Measurements from ENCODE around the gene BAIAP3.

GRCh38 chr16:1330260-1330914 is 3.1 kb upstream of the BAIAP3 start:
- TF ChIP-seq POLR2A (IDR thresholded peaks at IDR 0.05) (no peak), CTCF (IDR thresholded peaks at IDR 0.05) (peak in 4 of 6 experiments; percentile 12 to 46 (median 24))
